Body of pancreas (tissue), 4 donors: ENCODE data around the gene SMCHD1. TPM values are rescaled to one million over a fixed set of nuclear protein-coding genes. Genes with fewer than 3 reads are reported as not detected.

Source experiments
- ATAC-seq: fragments of 150-250 bp; one replicate; pipeline ENCODE4 v1.9.1; 2016
- DNase-seq, 4 donors: peaks; one replicate each; pipeline ENCODE4 v3.0.0-alpha.2; 2019
- H3K27ac ChIP-seq, 4 donors: fragments of 200-600 bp; sonication (generic); 1 replicate in 3 of 4; 2 replicates in 1 of 4; pipeline versions ENCODE4 v1.5.1 to v1.6.1; 2016 to 2019; ENCODE audit warnings: mild to moderate bottlenecking in 1 of 4, mixed read lengths in 1 of 4, moderate library complexity in 1 of 4
- H3K27me3 ChIP-seq, 2 donors: fragments of 200-600 bp; sonication (generic); one replicate each; pipeline ENCODE4 v1.6.0; 2016; ENCODE audit warnings: mild to moderate bottlenecking in 1 of 2
- H3K36me3 ChIP-seq, 2 donors: fragments of 200-600 bp; sonication (generic); replicated peaks in 1 of 2; 2 replicates each; pipeline ENCODE4 v1.5.1; 2016; ENCODE audit warnings: low read depth in 2 of 2; ENCODE audit not compliant: insufficient read depth in 1 of 2
- H3K4me1 ChIP-seq: fragments of 200-600 bp; sonication (generic); one replicate; pipeline ENCODE4 v1.6.0; 2016
- H3K4me3 ChIP-seq, 2 donors: fragments of 200-600 bp; sonication (generic); 1 replicate in 1 of 2; 2 replicates in 1 of 2; pipeline ENCODE4 v1.5.1; 2016 to 2019
- H3K9me3 ChIP-seq, 3 donors: fragments of 200-600 bp; sonication (generic); 1 replicate in 2 of 3; 2 replicates in 1 of 3; pipeline ENCODE4 v1.5.1; 2016
- POLR2A ChIP-seq, 3 donors: fragments of 450-650 bp; IDR thresholded peaks; one replicate each; pipeline ENCODE4 v1.6.1; 2016; ENCODE audit warnings: antibody characterized with exemption in 3 of 3, mild to moderate bottlenecking in 2 of 3
- WGBS, 2 donors: methylation state at CpG; one replicate each; pipeline ENCODE4 v1.1.5; 2017; 5-methylcytosine and 5-hydroxymethylcytosine counted together
- intact Hi-C: fragments of 100-400 bp; cut with DNase I; formaldehyde crosslinking; loops from one replicate; pipeline ENCODE4 v1.15.1; 2023
- total RNA-seq, 2 donors: library from RNA; depleted of rRNA; stranded (reverse); fragments of >200 nt; gene quantifications; one replicate each; pipeline ENCODE4 v1.1.0, GENCODE V29; 2016
- TF ChIP-seq, protein P1 (sequence below), 7 experiments: fragments of 450-650 bp in 4 of 7; fragments of 200-600 bp in 3 of 7; sonication (generic) in 3 of 7; IDR thresholded peaks; one replicate each; pipeline ENCODE4 v1.5.1; 2016 to 2019; ENCODE audit warnings: antibody characterized with exemption in 7 of 7

Gene SMCHD1
- total RNA-seq, 2 donors from 2014 or later: 56.0 to 100 TPM

GRCh38 chr18:2839202-2839601, 183.7 kb downstream of the SMCHD1 start:
- TF ChIP-seq, protein P1, sequence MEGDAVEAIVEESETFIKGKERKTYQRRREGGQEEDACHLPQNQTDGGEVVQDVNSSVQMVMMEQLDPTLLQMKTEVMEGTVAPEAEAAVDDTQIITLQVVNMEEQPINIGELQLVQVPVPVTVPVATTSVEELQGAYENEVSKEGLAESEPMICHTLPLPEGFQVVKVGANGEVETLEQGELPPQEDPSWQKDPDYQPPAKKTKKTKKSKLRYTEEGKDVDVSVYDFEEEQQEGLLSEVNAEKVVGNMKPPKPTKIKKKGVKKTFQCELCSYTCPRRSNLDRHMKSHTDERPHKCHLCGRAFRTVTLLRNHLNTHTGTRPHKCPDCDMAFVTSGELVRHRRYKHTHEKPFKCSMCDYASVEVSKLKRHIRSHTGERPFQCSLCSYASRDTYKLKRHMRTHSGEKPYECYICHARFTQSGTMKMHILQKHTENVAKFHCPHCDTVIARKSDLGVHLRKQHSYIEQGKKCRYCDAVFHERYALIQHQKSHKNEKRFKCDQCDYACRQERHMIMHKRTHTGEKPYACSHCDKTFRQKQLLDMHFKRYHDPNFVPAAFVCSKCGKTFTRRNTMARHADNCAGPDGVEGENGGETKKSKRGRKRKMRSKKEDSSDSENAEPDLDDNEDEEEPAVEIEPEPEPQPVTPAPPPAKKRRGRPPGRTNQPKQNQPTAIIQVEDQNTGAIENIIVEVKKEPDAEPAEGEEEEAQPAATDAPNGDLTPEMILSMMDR (IDR thresholded peaks at IDR 0.05): no peak
- TF ChIP-seq POLR2A (IDR thresholded peaks at IDR 0.05): no peak
- H3K27ac ChIP-seq: no peak overlapping the region
- 83 to 85% methylated on average over 8 of the region's 8 CpGs for WGBS, 2 donors
- H3K27me3 ChIP-seq: no peaks in the 10 kb centered on the region
- DNase-seq (no peak), ATAC-seq (no peak)
- no peaks in the 10 kb centered on the region for H3K36me3 ChIP-seq
- H3K4me3 ChIP-seq: no peak overlapping the region
- intact Hi-C loops: no loop called here
- H3K9me3 ChIP-seq: no peaks in the 10 kb centered on the region
- H3K4me1 ChIP-seq: no peaks in the 10 kb centered on the region

DNA sequence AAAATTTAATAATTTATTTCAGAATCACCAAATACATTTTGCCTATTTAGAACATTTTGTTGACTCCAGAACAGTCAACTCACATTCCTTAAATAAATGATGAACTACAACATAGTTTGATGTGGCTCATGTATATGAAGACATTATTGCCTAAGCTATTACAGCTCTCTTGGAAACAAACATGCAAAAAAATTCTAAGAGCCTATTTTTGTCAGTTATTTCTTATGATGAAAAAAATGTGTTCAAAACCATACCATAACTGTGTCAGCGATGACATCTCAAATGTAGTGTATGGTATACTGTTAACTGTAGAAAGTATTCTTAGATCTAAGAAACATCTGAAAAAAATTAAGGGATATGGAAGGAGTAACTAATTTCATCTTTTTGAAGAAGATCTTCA, 185.0 kb downstream of the SMCHD1 start:
- no peaks in the 10 kb centered on the region for H3K9me3 ChIP-seq
- no peaks in the 10 kb centered on the region for H3K36me3 ChIP-seq
- no peaks in the 10 kb centered on the region for H3K4me1 ChIP-seq
- no peak overlapping the region for H3K4me3 ChIP-seq
- DNase-seq: no peak
- 89 to 97% methylated on average over 1 of the region's 1 CpG for WGBS, 2 donors
- no peak for TF ChIP-seq POLR2A (IDR thresholded peaks at IDR 0.05)
- TF ChIP-seq, protein P1 (IDR thresholded peaks at IDR 0.05): no peak
- no peak overlapping the region for H3K27ac ChIP-seq
- intact Hi-C loops: no loop called here
- ATAC-seq: no peak
- no peaks in the 10 kb centered on the region for H3K27me3 ChIP-seq

GRCh38 chr18:2843146-2843545, 187.6 kb downstream of the SMCHD1 start:
- WGBS, 2 donors: 57 to 69% methylated on average over 6 of the region's 6 CpGs
- DNase-seq: peak in 1 of 4 donors; percentile 45

GRCh38 chr18:2845172-2845571, 189.6 kb downstream of the SMCHD1 start:
- H3K27me3 ChIP-seq: no peaks in the 10 kb centered on the region
- DNase-seq (peak in 1 of 4 donors; percentile 50), ATAC-seq (no peak)
- 62 to 82% methylated on average over 4 of the region's 4 CpGs for WGBS, 2 donors
- intact Hi-C loops: no loop called here
- H3K4me3 ChIP-seq: no peak overlapping the region
- peaks cover 22% of the 10 kb centered on the region for H3K4me1 ChIP-seq
- no peaks in the 10 kb centered on the region for H3K9me3 ChIP-seq
- H3K36me3 ChIP-seq: no peaks in the 10 kb centered on the region
- peak overlapping the region in 1 of 4 donors; percentile 53 for H3K27ac ChIP-seq
- TF ChIP-seq POLR2A (IDR thresholded peaks at IDR 0.05): peak in 1 of 3 donors; percentile 19
- TF ChIP-seq, protein P1 (IDR thresholded peaks at IDR 0.05): no peak

More at GRCh38 chr18:2843146-2843545, 187.6 kb downstream of the SMCHD1 start:
- Histone ChIP-seq H3K4me1 (peaks cover 22% of the 10 kb centered on the region), H3K27ac (no peak overlapping the region), H3K9me3 (no peaks in the 10 kb centered on the region), H3K36me3 (no peaks in the 10 kb centered on the region), H3K27me3 (no peaks in the 10 kb centered on the region), H3K4me3 (no peak overlapping the region)
- peak in 1 of 3 donors; percentile 10 for TF ChIP-seq POLR2A (IDR thresholded peaks at IDR 0.05)
- TF ChIP-seq, protein P1 (IDR thresholded peaks at IDR 0.05): no peak
- intact Hi-C loops: no loop called here
- no peak for ATAC-seq

- intact Hi-C loops: no loop called here
- no peaks in the 10 kb centered on the region for H3K27me3 ChIP-seq
- peak within 1 kb of the TSS in 1 of 4 donors; percentile 61 for H3K27ac ChIP-seq
- ATAC-seq: peak; percentile 17
- peak; percentile 31 to 78 (median 34) for DNase-seq
- WGBS, 2 donors: 1% methylated on average over 36 to 63 of the region's 80 CpGs
- H3K4me3 ChIP-seq: peak within 1 kb of the TSS in 1 of 2 donors; percentile 17
- H3K9me3 ChIP-seq: no peaks in the 10 kb centered on the region
- no peaks in the 10 kb centered on the region for H3K36me3 ChIP-seq
- TF ChIP-seq, protein P1 (IDR thresholded peaks at IDR 0.05): no peak
- peak in 1 of 3 donors; percentile 56 for TF ChIP-seq POLR2A (IDR thresholded peaks at IDR 0.05)
- H3K4me1 ChIP-seq: peaks cover 22% of the 10 kb centered on the region
Observed at GRCh38 chr18:2846636-2847316, 191.2 kb downstream of the SMCHD1 start, which contains the start of gene EMILIN2. TSS of gene EMILIN2 (plus strand) at chr18:2847006. CDS start at chr18:2847189, 183 bp downstream.
